Measurements from ENCODE around the gene MMP14.
A peak's percentile ranks its signal among the peaks of the same experiment; 100 is the strongest.
"Not testable (repeated sequence)": the region's sequence is repeated elsewhere in the genome, so short reads cannot be mapped to it uniquely, and the experiment has no call there.

Gene MMP14

GRCh38 chr14:22814941-22815713 is 21.3 kb upstream of the MMP14 start, which contains the start of gene SLC7A7:
Gene SLC7A7 (minus strand): TSS chr14:22815435. CDS start chr14:22813398, 2,037 bp downstream.
- DNase-seq: no peak

- no peak for DNase-seq
Measured at GRCh38 chr14:22819151-22819988, 17.0 kb upstream of the MMP14 start.

- no peak for DNase-seq
Measured at GRCh38 chr14:22820731-22821130, 15.7 kb upstream of the MMP14 start.

- no peak for DNase-seq
Measured at GRCh38 chr14:22821193-22822015, 15.0 kb upstream of the MMP14 start.

GRCh38 chr14:22822016-22822570 is 14.3 kb upstream of the MMP14 start:
- no peak for DNase-seq

- DNase-seq: peak; percentile 52
Measured at GRCh38 chr14:22822571-22823098, 13.8 kb upstream of the MMP14 start.

- no peak for DNase-seq
Measured at GRCh38 chr14:22824711-22825359, 11.6 kb upstream of the MMP14 start.

GRCh38 chr14:22829076-22829660 is 7.2 kb upstream of the MMP14 start:
- not testable (repeated sequence) for DNase-seq

GRCh38 chr14:22829661-22830442 is 6.5 kb upstream of the MMP14 start, which contains the start of gene MRPL52:
Gene MRPL52 (plus strand): TSS chr14:22829887. CDS start chr14:22829913, 26 bp downstream.
- DNase-seq: peak; percentile 79

- DNase-seq: no peak
Measured at GRCh38 chr14:22830443-22831010, 5.9 kb upstream of the MMP14 start.

- no peak for DNase-seq
Measured at GRCh38 chr14:22835505-22835904, 880 bp upstream of the MMP14 start.

GRCh38 chr14:22837114-22837749 is 847 bp downstream of the MMP14 start:
- DNase-seq: no peak

GRCh38 chr14:22837750-22838538 is 1.6 kb downstream of the MMP14 start:
- no peak for DNase-seq

- DNase-seq: no peak
Measured at GRCh38 chr14:22838631-22839041, 2.3 kb downstream of the MMP14 start.

- DNase-seq: no peak
Measured at GRCh38 chr14:22839159-22839779, 2.9 kb downstream of the MMP14 start.

GRCh38 chr14:22841311-22841710 is 4.9 kb downstream of the MMP14 start:
- DNase-seq: no peak

GRCh38 chr14:22841769-22842168 is 5.4 kb downstream of the MMP14 start:
- DNase-seq: no peak

All from effector CD8-positive, alpha-beta T cell (primary cell).